ENCODE data around the gene CENPH.
"Not testable (repeated sequence)": the region's sequence is repeated elsewhere in the genome, so short reads cannot be mapped to it uniquely, and the experiment has no call there.

Gene CENPH

DNA sequence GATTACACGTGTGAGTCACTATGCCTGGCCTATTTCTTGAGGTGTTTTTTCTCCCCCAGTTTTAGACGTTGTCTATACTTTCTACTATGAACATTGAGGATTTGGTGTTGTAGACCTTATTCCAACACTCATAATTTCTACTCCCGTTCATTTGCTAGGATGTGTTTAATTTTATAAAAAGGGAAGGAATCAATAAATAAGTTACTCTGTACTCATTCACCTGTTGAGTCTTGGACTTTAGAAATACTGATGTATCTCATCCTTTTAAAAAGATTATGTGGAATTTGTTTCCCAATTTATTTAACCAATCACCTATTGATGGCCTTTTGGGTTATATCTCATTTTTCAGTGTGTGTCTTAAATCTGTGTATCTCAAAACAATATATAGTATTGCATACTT, 48.5 kb downstream of the CENPH start:
- no peak for DNase-seq
- in situ Hi-C loops (cut with HindIII; ENCODE audit: low pct_ligation_motif_present, low pct_unique_long_range_greater_than_20kb, low sequenced_read_pairs): no loop called here

DNA sequence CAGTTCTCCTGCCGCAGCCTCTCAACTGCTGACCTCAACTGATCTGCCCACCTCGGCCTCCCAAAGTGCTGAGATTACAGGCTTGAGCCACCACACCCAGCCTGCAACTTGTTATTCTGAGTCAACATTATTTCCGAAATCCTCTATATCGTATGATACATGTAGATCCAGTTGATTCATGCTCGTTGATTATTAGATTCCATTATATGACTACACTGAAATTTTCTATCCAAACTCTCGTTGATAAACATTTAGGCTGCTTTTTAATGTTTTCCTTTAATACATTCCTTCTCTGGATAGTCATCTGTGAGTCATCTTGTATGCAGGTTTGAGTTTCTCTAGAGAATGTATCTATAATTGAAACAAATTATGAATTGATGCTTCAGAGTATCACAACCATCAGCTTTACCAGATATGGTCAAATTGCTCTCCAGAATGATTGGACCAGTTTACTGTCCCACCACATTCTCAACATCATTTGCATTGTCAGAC, 49.4 kb downstream of the CENPH start:
- DNase-seq: peak; percentile 59
- in situ Hi-C loops (cut with HindIII; ENCODE audit: low pct_ligation_motif_present, low pct_unique_long_range_greater_than_20kb, low sequenced_read_pairs): no loop called here

DNA sequence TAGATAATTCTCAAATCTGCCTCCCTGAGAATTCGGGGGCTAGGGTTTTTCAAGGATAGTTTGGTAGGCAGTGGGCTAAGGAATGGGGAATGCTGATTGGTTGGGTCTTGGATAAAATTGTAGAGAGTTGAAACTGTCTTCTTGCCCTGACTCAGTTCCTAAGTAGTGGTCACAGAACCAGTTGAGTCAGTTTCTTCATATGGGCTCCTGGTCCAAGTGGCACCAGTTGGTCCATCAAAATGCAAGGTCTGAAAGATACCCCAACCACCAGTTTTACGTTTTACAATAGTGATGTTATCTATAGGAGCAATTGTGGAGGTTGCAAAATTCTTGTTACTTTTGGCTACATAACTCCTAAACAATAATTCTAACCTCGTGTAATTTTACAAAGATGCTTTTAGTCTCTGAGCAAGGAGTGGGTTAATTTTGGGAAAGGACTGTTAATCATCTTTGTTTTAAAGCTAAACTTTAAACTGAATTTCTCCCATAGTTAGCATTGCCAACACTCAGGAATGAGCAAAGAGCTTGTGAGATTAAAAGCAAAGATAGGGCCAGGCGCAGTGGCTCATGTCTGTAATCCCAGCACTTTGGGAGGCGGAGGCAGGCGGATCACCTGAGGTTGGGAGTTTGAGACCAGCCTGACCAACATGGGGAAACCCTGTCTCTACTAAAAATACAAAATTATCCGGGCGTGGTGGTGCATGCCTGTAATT, 53.0 kb downstream of the CENPH start:
- DNase-seq: no peak
- in situ Hi-C loops (cut with HindIII; ENCODE audit: low pct_ligation_motif_present, low pct_unique_long_range_greater_than_20kb, low sequenced_read_pairs): no loop called here

DNA sequence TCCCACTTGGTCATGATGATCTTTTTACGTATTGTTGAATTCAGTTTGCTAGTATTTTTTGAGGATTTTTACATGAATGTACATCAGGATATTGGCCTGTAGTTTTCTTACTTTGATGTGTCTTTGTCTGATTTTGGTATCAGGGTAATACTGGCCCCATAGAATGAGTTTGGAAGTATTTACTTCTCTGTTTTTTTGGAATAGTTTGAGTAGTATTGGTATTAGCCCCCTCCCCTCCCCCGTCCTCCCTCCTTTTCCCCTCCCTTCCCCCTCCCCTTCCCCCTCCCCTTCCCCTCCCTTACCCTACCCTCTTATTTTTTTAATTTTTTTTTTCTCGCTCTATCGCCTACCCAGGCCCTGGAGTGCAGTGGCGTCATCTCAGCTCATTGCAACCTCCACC, 55.6 kb downstream of the CENPH start:
- in situ Hi-C loops (cut with HindIII; ENCODE audit: low pct_ligation_motif_present, low pct_unique_long_range_greater_than_20kb, low sequenced_read_pairs): no loop called here
- no peak for DNase-seq

DNA sequence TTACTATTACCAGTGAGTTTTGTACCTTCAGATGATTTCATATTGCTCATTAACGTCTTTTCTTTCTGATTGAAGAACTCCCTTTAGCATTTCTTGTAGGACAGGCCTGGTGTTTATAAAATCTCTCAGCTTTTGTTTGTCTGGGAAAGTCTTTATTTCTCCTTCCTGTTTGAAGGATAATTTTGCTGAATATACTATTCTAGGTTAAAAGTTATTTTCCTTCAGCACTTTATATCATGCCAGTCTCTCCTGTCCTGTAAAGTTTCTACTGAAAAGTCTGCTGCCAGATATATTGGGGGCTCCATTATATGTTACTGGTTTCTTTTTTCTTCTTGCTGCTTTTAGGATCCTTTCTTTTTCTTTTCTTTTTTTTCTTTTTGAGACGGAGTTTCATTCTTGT, 58.6 kb downstream of the CENPH start:
- no peak for DNase-seq
- in situ Hi-C loops (cut with HindIII; ENCODE audit: low pct_ligation_motif_present, low pct_unique_long_range_greater_than_20kb, low sequenced_read_pairs): no loop called here

DNA sequence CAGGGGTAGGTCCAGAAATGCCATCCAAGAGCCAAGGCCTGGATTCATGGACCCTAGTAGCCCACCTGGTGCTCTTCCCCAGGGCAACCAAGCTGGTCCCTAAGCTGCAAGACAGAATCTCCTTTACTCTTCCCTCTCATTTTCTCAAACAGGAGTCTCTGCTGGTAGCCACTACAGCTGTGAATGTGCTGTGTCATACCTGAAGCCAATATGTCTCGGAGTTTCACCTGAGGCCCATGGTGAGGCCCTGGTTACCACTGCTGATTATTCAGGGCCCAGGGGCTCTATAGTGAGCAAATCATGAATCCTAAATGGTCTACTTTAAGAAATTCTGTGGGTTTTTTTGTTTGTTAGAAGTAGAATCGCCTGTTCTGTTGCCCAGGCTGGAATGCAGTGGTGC, 61.2 kb downstream of the CENPH start:
- in situ Hi-C loops (cut with HindIII; ENCODE audit: low pct_ligation_motif_present, low pct_unique_long_range_greater_than_20kb, low sequenced_read_pairs): loop anchor here (25.0 kb wide), 1 partner anchor 112 kb away; the partner anchor contains the start of genes AK6, RAD17 and TAF9
- DNase-seq: no peak

DNA sequence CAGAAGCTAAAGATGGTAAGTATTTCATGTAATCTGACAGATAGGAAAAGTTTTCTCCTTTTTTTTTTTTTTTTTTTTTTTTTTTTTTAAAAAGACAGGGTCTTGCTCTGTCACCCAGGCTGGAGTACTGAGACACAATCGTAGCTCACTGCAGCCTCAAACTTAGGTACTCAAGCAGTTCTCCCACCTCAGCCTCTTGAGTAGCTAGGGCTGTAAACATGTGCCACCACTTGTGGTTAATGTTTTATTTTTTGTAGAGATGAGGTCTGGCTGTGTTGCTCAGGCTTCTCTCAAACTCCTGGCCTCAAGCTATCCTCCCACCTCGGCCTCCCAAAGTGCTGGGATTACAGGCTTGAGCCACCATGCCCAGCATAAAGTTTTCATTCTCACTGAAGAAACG, 63.1 kb downstream of the CENPH start:
- DNase-seq: peak; percentile 12
- in situ Hi-C loops (cut with HindIII; ENCODE audit: low pct_ligation_motif_present, low pct_unique_long_range_greater_than_20kb, low sequenced_read_pairs): loop anchor here (25.0 kb wide), 1 partner anchor 110 kb away; the partner anchor contains the start of genes AK6, RAD17 and TAF9

DNA sequence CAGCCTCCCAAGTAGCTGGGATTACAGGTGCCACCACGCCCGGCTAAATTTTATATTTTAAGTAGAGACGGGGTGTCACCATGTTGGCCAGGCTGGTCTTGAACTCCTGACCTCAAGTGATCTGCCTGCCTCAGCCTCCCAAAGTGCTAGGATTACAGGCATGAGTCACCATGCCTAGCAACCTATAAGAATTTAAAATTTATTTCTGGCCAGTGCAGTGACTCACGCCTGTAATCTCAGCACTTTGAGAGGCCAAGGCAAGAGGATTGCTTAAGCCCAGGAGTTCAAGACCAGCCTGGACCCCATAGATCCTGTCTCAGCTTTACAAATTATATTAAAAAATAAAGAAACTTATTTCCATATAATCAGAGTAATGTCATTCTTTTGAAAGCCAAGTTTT, 66.6 kb downstream of the CENPH start:
- DNase-seq: not testable (repeated sequence)
- in situ Hi-C loops (cut with HindIII; ENCODE audit: low pct_ligation_motif_present, low pct_unique_long_range_greater_than_20kb, low sequenced_read_pairs): loop anchor here (25.0 kb wide), 1 partner anchor 106 kb away; the partner anchor contains the start of genes AK6, RAD17 and TAF9

DNA sequence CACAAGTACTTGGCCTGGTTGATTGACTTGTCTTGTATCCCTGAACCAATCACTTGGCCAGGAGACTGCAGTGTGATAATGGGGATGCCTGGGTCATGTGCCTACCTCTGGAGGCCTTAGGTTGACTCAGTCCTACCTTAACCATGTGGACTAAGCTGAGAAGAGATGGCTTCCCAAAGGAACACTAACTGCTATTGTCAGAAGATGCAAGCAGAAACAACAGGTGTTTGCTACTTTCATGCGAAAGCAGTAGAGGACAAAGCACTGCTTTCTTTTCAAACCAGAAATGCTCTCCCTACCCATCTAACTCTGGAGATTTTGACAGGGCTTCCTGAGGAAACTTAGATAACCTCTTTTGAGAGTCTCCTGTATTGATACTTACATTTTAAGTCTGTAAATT, 68.2 kb downstream of the CENPH start:
- no peak for DNase-seq
- in situ Hi-C loops (cut with HindIII; ENCODE audit: low pct_ligation_motif_present, low pct_unique_long_range_greater_than_20kb, low sequenced_read_pairs): loop anchor here (25.0 kb wide), 1 partner anchor 105 kb away; the partner anchor contains the start of genes AK6, RAD17 and TAF9
